Kidney glomerular epithelial cell (primary cell): ENCODE measurements around the gene NTM.
"Not testable (repeated sequence)": the region's sequence is repeated elsewhere in the genome, so short reads cannot be mapped to it uniquely, and the experiment has no call there.

ENCODE experiments used
- DNase-seq: peaks from one replicate; lab custom pipeline; 2025; lab: John Stamatoyannopoulos, UW

The NTM gene

GRCh38 chr11:131370090-131370751, at the start of gene NTM:
Gene NTM, plus strand, starts transcription at chr11:131370615.
- DNase-seq = no peak

- DNase-seq = no peak
Measured at GRCh38 chr11:131324921-131325570, 45.4 kb upstream of the NTM start.

GRCh38 chr11:131326829-131327228, 43.6 kb upstream of the NTM start:
- no peak for DNase-seq

GRCh38 chr11:131327421-131327820, 43.0 kb upstream of the NTM start:
- no peak for DNase-seq

GRCh38 chr11:131328843-131329242, 41.6 kb upstream of the NTM start:
- DNase-seq = no peak

- no peak for DNase-seq
Measured at GRCh38 chr11:131331010-131331409, 39.4 kb upstream of the NTM start.

GRCh38 chr11:131331546-131331945, 38.9 kb upstream of the NTM start:
- DNase-seq = no peak

GRCh38 chr11:131334601-131335000, 35.8 kb upstream of the NTM start:
- no peak for DNase-seq

- not testable (repeated sequence) for DNase-seq
Measured at GRCh38 chr11:131341900-131342299, 28.5 kb upstream of the NTM start.

GRCh38 chr11:131342442-131342841, 28.0 kb upstream of the NTM start:
- DNase-seq = not testable (repeated sequence)

GRCh38 chr11:131345406-131345805, 25.0 kb upstream of the NTM start:
- DNase-seq = no peak

- no peak for DNase-seq
Measured at GRCh38 chr11:131349368-131350086, 20.9 kb upstream of the NTM start.

- DNase-seq = no peak
Measured at GRCh38 chr11:131350872-131351271, 19.5 kb upstream of the NTM start.

- no peak for DNase-seq
Measured at GRCh38 chr11:131351848-131352247, 18.6 kb upstream of the NTM start.

GRCh38 chr11:131353766-131354165, 16.6 kb upstream of the NTM start:
- DNase-seq = no peak

GRCh38 chr11:131354251-131354701, 16.1 kb upstream of the NTM start:
- DNase-seq = no peak

- peak; percentile 34 for DNase-seq
Measured at GRCh38 chr11:131356206-131356605, 14.2 kb upstream of the NTM start.

GRCh38 chr11:131365329-131365930, 5.0 kb upstream of the NTM start:
- no peak for DNase-seq

- no peak for DNase-seq
Measured at GRCh38 chr11:131370901-131371790, 731 bp downstream of the NTM start.

GRCh38 chr11:131371791-131372104, 1.3 kb downstream of the NTM start:
- DNase-seq = no peak

GRCh38 chr11:131372234-131372962, 2.0 kb downstream of the NTM start:
- DNase-seq = no peak
